Upper lobe of right lung (tissue), 1 donor: ENCODE measurements around the gene INSRR. TPM values are rescaled to one million over a fixed set of nuclear protein-coding genes. Genes with fewer than 3 reads are reported as not detected.
A peak's percentile ranks its signal among the peaks of the same experiment; 100 is the strongest.

Source experiments
- ATAC-seq: fragments of 200-7000 bp; cut with Tn5 transposase; one replicate; pipeline ENCODE4 v1.9.1; 2020; ENCODE audit warnings: mild to moderate bottlenecking, moderate library complexity
- DNase-seq: peaks from one replicate; pipeline ENCODE4 v3.0.0-alpha.2; 2020
- H3K27ac ChIP-seq: fragments of 200-600 bp; one replicate; pipeline ENCODE4 v1.8.0; 2022
- H3K27me3 ChIP-seq: fragments of 200-600 bp; one replicate; pipeline ENCODE4 v1.8.0; 2022; ENCODE audit warnings: mild to moderate bottlenecking
- H3K36me3 ChIP-seq: fragments of 200-600 bp; one replicate; pipeline ENCODE4 v1.8.0; 2022
- H3K4me1 ChIP-seq: fragments of 200-600 bp; one replicate; pipeline ENCODE4 v1.8.0; 2022
- H3K4me3 ChIP-seq: fragments of 200-600 bp; one replicate; pipeline ENCODE4 v1.8.0; 2022; ENCODE audit warnings: mild to moderate bottlenecking
- H3K9me3 ChIP-seq: fragments of 200-600 bp; one replicate; pipeline ENCODE4 v1.8.0; 2022
- intact Hi-C: fragments of 100-400 bp; cut with DNase I; formaldehyde crosslinking; loops from one replicate; pipeline ENCODE4 v1.11.0; 2022
- total RNA-seq: library from RNA; stranded (reverse); fragmentation: NEBNext Ultra II Directional; extraction: Animal tissue kit (Norgen Biotek cat#: 25700); gene quantifications from one replicate; pipeline ENCODE4 v1.2.1, GENCODE V29; 2021
- TF ChIP-seq, protein P1 (sequence below): fragments of 200-600 bp; IDR thresholded peaks from one replicate; pipeline ENCODE4 v1.8.0; 2022; ENCODE audit warnings: antibody characterized with exemption
- donor health status: DM: no; HTN: yes; CAD: no; lungs with severe emphysema.

INSRR gene
- total RNA-seq, 1 donor from 2014 or later: not detected

DNA sequence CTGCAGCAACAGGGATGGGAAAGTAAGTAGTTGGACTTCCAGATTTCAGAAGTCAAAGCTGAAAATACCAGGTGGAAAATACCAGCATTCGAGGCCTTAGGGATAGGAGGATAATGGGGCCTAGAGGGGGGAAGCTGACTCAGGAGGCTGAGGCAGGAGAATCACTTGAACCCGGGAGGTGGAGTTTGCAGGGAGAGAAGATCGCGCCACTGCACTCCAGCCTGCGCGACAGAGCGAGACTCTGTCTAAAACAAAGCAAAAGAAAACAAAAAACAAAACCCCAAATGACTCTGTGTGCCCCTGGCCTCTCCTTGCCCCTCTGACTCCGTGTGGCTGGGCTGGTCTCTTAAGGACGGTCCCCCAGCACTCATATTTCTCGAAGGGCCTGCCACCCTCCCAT lies 45.6 kb downstream of the INSRR start:
- intact Hi-C loops: no loop called here
- no peak overlapping the region for H3K27ac ChIP-seq
- H3K4me1 ChIP-seq: peaks cover 20% of the 10 kb centered on the region
- H3K4me3 ChIP-seq: peak overlapping the region; percentile 52
- no peaks in the 10 kb centered on the region for H3K9me3 ChIP-seq
- no peaks in the 10 kb centered on the region for H3K36me3 ChIP-seq
- TF ChIP-seq, protein P1, sequence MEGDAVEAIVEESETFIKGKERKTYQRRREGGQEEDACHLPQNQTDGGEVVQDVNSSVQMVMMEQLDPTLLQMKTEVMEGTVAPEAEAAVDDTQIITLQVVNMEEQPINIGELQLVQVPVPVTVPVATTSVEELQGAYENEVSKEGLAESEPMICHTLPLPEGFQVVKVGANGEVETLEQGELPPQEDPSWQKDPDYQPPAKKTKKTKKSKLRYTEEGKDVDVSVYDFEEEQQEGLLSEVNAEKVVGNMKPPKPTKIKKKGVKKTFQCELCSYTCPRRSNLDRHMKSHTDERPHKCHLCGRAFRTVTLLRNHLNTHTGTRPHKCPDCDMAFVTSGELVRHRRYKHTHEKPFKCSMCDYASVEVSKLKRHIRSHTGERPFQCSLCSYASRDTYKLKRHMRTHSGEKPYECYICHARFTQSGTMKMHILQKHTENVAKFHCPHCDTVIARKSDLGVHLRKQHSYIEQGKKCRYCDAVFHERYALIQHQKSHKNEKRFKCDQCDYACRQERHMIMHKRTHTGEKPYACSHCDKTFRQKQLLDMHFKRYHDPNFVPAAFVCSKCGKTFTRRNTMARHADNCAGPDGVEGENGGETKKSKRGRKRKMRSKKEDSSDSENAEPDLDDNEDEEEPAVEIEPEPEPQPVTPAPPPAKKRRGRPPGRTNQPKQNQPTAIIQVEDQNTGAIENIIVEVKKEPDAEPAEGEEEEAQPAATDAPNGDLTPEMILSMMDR: no peak
- H3K27me3 ChIP-seq: no peaks in the 10 kb centered on the region
- no peak for DNase-seq
- no peak for ATAC-seq

DNA sequence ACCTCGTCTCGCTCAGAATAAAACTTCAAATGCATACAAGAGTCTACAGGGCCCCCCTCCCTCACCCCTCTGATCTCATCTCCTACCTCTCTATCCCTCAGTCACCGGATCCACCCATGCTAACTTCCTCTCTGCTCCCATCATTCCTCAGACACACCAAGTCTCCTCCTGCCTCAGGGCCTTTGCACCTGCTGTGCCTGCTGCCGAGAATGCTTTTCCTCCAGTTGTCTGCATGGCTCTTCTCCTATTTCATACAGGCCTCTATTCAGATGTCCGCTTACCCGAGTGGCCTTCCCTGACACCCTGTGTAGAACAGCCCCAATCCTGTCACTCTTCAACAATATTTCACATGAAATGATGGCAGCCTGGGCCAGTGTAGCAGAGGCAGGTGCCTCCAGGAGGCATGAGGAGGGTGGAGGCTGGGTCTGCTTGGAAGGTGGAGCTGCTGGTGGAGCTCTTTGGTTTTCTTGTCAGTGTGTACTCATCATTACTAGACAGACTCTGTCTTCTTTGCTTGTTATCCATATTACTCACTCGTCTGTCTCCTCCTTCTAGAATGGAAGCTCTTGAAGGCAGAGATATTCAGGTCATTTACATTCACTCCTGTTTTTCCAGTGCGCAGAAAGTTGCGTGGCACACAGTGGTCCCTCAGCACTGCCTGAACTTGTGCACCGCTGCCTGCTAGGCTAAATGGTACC lies 46.5 kb downstream of the INSRR start:
- Histone ChIP-seq H3K27ac (no peak overlapping the region), H3K9me3 (no peaks in the 10 kb centered on the region), H3K36me3 (no peaks in the 10 kb centered on the region), H3K27me3 (no peaks in the 10 kb centered on the region), H3K4me1 (peaks cover 20% of the 10 kb centered on the region), H3K4me3 (no peak overlapping the region)
- ATAC-seq: no peak
- TF ChIP-seq, protein P1: no peak
- DNase-seq: no peak
- intact Hi-C loops: no loop called here

DNA sequence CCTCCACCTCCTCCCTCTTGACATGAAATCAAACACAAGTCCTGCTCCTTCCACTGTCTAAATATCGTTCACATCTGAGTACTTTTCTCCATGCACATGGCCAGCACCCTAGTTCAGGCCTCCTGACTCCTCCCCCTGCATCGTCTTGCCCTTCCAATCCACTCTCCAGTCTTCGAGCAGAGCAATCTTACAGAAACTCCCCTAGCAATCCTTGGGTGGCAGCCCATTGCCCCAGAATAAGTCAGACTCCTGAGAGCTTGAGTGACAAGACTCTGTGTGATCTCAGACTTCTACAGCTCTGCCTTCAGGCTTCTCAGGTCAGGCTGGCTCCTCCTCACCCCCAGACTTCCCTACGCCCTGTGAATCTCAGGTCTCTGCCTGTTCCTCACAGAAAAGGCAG lies 47.7 kb downstream of the INSRR start:
- intact Hi-C loops: no loop called here
- Histone ChIP-seq H3K4me3 (no peak overlapping the region), H3K4me1 (peaks cover 20% of the 10 kb centered on the region), H3K27me3 (no peaks in the 10 kb centered on the region), H3K36me3 (no peaks in the 10 kb centered on the region), H3K9me3 (no peaks in the 10 kb centered on the region), H3K27ac (no peak overlapping the region)
- TF ChIP-seq, protein P1: no peak
- ATAC-seq (no peak), DNase-seq (no peak)

DNA sequence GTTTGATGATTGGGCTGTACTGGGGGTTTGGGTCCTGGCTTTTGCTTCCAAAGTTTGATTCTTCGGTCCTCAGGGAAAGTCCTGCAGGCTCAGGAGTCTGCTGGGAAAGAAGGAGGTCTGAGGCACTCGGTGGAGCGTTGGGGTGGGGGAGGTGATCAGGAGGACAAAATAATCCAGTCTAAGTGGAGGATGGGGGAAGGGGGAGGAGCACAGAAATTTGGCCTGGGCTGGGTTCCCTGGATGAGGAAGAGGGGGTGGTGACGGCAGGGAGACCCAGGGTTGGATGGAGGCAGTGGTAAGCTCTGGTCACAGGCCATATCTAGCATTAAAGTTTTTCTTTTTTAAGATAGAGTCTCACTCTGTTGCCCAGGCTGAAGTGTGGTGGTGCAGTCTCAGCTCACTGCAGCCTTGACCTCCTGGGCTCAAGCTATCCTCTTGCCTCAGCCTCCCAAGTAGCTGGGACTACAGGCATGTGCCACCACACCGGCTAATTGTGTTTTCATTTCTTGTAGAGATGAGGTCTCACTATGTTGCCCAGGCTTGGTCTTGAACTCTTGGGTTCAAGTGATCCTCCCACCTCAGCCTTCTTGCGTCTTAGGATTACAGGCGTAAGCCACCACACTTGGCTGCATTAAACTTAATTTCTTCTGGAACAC lies 49.1 kb downstream of the INSRR start:
- Histone ChIP-seq H3K27ac (no peak overlapping the region), H3K36me3 (no peaks in the 10 kb centered on the region), H3K4me3 (no peak overlapping the region), H3K9me3 (no peaks in the 10 kb centered on the region), H3K27me3 (no peaks in the 10 kb centered on the region), H3K4me1 (peaks cover 27% of the 10 kb centered on the region)
- DNase-seq: peak; percentile 10
- no peak for ATAC-seq
- intact Hi-C loops: no loop called here
- TF ChIP-seq, protein P1: no peak

DNA sequence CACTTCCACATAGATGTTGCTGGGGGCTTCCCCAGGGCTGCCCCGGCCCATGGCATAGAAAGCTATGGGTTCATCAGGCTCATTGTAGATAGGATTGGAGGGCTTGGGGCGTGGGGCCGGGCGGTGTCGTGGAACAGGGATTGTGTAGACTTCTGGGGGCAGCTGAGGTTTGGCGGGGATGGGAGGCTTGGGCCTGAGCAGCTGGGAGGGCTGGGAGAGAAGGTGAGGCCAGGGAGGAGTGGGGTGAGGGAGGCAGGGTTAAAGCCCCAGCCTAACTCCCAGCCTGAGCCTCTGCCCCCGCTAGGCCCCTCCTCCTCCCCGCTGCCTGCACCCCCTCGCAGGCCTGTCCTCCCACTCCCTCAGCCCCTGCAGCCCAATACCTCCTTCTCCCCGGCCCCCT lies 49.6 kb downstream of the INSRR start:
- Histone ChIP-seq H3K27ac (no peak overlapping the region), H3K4me3 (no peak overlapping the region), H3K27me3 (no peaks in the 10 kb centered on the region), H3K9me3 (no peaks in the 10 kb centered on the region), H3K4me1 (peaks cover 27% of the 10 kb centered on the region), H3K36me3 (no peaks in the 10 kb centered on the region)
- no peak for ATAC-seq
- intact Hi-C loops: no loop called here
- DNase-seq: no peak
- TF ChIP-seq, protein P1: no peak
